ENCODE measurements around the gene NEFH.

Gene NEFH

GRCh38 chr22:29463629-29464028 is 16.4 kb upstream of the NEFH start:
- Histone ChIP-seq H3K27ac (ENCODE audit: low read depth, low read length) (no peak overlapping the region), H3K36me3 (ENCODE audit: control insufficient read depth, low read length) (no peaks in the 10 kb centered on the region), H4K20me1 (ENCODE audit: control insufficient read depth, insufficient read depth, low read depth, low read length) (no peaks in the 10 kb centered on the region), H3K4me3 (ENCODE audit: low read length) (no peak overlapping the region), H3K9me2 (replicated peaks; ENCODE audit: control insufficient read depth, low read length) (no peaks in the 10 kb centered on the region), H3K79me2 (ENCODE audit: control insufficient read depth, low read length) (no peaks in the 10 kb centered on the region), H3K4me1 (ENCODE audit: control insufficient read depth, low read length) (no peaks in the 10 kb centered on the region), H3K4me2 (ENCODE audit: low read length) (no peak overlapping the region), H3F3A (ENCODE audit: control insufficient read depth, insufficient read depth) (no peaks in the 10 kb centered on the region), H3K27me3 (ENCODE audit: control insufficient read depth, low read length) (peaks cover 10% of the 10 kb centered on the region; the same call in 1 of the 2 replicates), H3K9me3 (ENCODE audit: control insufficient read depth, insufficient read depth, low read length) (no peaks in the 10 kb centered on the region)
- TF ChIP-seq EZH2phosphoT487 (IDR thresholded peaks at IDR 0.05; ENCODE audit: borderline replicate concordance, low read length), result no peak
- TF ChIP-seq, protein P1, sequence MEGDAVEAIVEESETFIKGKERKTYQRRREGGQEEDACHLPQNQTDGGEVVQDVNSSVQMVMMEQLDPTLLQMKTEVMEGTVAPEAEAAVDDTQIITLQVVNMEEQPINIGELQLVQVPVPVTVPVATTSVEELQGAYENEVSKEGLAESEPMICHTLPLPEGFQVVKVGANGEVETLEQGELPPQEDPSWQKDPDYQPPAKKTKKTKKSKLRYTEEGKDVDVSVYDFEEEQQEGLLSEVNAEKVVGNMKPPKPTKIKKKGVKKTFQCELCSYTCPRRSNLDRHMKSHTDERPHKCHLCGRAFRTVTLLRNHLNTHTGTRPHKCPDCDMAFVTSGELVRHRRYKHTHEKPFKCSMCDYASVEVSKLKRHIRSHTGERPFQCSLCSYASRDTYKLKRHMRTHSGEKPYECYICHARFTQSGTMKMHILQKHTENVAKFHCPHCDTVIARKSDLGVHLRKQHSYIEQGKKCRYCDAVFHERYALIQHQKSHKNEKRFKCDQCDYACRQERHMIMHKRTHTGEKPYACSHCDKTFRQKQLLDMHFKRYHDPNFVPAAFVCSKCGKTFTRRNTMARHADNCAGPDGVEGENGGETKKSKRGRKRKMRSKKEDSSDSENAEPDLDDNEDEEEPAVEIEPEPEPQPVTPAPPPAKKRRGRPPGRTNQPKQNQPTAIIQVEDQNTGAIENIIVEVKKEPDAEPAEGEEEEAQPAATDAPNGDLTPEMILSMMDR (IDR thresholded peaks at IDR 0.05; ENCODE audit: low read depth, low read length, poor library complexity, severe bottlenecking), result no peak

DNA sequence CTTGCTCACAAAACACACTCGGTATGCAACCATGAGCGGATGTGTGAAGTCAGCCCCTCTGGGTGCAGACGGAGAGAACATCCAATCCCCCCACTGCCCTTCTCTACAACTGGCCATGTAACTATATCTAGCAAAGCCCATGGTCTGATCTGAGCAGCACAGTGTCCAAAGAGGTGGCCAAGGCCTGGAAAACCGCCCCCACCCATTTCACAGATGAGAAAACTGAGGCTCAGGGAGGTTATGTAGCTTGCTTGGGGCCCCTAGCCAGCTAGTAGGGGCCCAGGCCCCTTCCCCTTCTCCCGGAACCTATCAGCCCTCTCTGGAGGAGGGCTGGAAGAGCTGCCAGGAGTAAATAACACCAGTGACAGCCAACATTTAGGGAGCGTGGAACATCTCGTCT is 15.4 kb upstream of the NEFH start:
- no peaks in the 10 kb centered on the region for H4K20me1 ChIP-seq (ENCODE audit: control insufficient read depth, insufficient read depth, low read depth, low read length)
- H3K27ac ChIP-seq (ENCODE audit: low read depth, low read length), result no peak overlapping the region
- peaks cover 19% of the 10 kb centered on the region for H3K27me3 ChIP-seq (ENCODE audit: control insufficient read depth, low read length)
- no peaks in the 10 kb centered on the region for H3K36me3 ChIP-seq (ENCODE audit: control insufficient read depth, low read length)
- H3K9me3 ChIP-seq (ENCODE audit: control insufficient read depth, insufficient read depth, low read length), result no peaks in the 10 kb centered on the region
- H3K79me2 ChIP-seq (ENCODE audit: control insufficient read depth, low read length), result no peaks in the 10 kb centered on the region
- no peak overlapping the region for H3K4me2 ChIP-seq (ENCODE audit: low read length)
- H3F3A ChIP-seq (ENCODE audit: control insufficient read depth, insufficient read depth), result no peaks in the 10 kb centered on the region
- H3K9me2 ChIP-seq (replicated peaks; ENCODE audit: control insufficient read depth, low read length), result no peaks in the 10 kb centered on the region
- no peak for TF ChIP-seq EZH2phosphoT487 (IDR thresholded peaks at IDR 0.05; ENCODE audit: borderline replicate concordance, low read length)
- TF ChIP-seq, protein P1 (IDR thresholded peaks at IDR 0.05; ENCODE audit: low read depth, low read length, poor library complexity, severe bottlenecking), result no peak
- H3K4me1 ChIP-seq (ENCODE audit: control insufficient read depth, low read length), result no peaks in the 10 kb centered on the region
- no peak overlapping the region for H3K4me3 ChIP-seq (ENCODE audit: low read length)

GRCh38 chr22:29469755-29470154 is 10.3 kb upstream of the NEFH start:
- Histone ChIP-seq H4K20me1 (ENCODE audit: control insufficient read depth, insufficient read depth, low read depth, low read length) (peaks cover 4% of the 10 kb centered on the region; the same call in 1 of the 2 replicates), H3K4me2 (ENCODE audit: low read length) (peak overlapping the region; percentile 61), H3K4me3 (ENCODE audit: low read length) (peak overlapping the region; percentile 47; the same call in 1 of the 2 replicates), H3K9me2 (replicated peaks; ENCODE audit: control insufficient read depth, low read length) (no peaks in the 10 kb centered on the region), H3K9me3 (ENCODE audit: control insufficient read depth, insufficient read depth, low read length) (no peaks in the 10 kb centered on the region), H3K27ac (ENCODE audit: low read depth, low read length) (no peak overlapping the region), H3K79me2 (ENCODE audit: control insufficient read depth, low read length) (no peaks in the 10 kb centered on the region), H3K4me1 (ENCODE audit: control insufficient read depth, low read length) (peaks cover 5% of the 10 kb centered on the region), H3K36me3 (ENCODE audit: control insufficient read depth, low read length) (no peaks in the 10 kb centered on the region), H3F3A (ENCODE audit: control insufficient read depth, insufficient read depth) (no peaks in the 10 kb centered on the region), H3K27me3 (ENCODE audit: control insufficient read depth, low read length) (peaks cover 49% of the 10 kb centered on the region)
- no peak for TF ChIP-seq EZH2phosphoT487 (IDR thresholded peaks at IDR 0.05; ENCODE audit: borderline replicate concordance, low read length)
- TF ChIP-seq, protein P1 (IDR thresholded peaks at IDR 0.05; ENCODE audit: low read depth, low read length, poor library complexity, severe bottlenecking), result no peak
